ENCODE results near the gene TSPAN18.

TSPAN18 gene

GRCh38 chr11:44880953-44881352 lies 154.2 kb downstream of the TSPAN18 start:
- DNase-seq (ENCODE audit: low read depth): no peak
- TF ChIP-seq, protein P1, sequence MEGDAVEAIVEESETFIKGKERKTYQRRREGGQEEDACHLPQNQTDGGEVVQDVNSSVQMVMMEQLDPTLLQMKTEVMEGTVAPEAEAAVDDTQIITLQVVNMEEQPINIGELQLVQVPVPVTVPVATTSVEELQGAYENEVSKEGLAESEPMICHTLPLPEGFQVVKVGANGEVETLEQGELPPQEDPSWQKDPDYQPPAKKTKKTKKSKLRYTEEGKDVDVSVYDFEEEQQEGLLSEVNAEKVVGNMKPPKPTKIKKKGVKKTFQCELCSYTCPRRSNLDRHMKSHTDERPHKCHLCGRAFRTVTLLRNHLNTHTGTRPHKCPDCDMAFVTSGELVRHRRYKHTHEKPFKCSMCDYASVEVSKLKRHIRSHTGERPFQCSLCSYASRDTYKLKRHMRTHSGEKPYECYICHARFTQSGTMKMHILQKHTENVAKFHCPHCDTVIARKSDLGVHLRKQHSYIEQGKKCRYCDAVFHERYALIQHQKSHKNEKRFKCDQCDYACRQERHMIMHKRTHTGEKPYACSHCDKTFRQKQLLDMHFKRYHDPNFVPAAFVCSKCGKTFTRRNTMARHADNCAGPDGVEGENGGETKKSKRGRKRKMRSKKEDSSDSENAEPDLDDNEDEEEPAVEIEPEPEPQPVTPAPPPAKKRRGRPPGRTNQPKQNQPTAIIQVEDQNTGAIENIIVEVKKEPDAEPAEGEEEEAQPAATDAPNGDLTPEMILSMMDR (conservative IDR thresholded peaks at IDR 0.05; ENCODE audit: low read length): no peak
- no peak overlapping the region for H3K4me3 ChIP-seq (ENCODE audit: low read length)

GRCh38 chr11:44883277-44883676 lies 156.5 kb downstream of the TSPAN18 start:
- no peak for DNase-seq (ENCODE audit: low read depth)
- H3K4me3 ChIP-seq (ENCODE audit: low read length): no peak overlapping the region
- TF ChIP-seq, protein P1 (conservative IDR thresholded peaks at IDR 0.05; ENCODE audit: low read length): no peak

DNA sequence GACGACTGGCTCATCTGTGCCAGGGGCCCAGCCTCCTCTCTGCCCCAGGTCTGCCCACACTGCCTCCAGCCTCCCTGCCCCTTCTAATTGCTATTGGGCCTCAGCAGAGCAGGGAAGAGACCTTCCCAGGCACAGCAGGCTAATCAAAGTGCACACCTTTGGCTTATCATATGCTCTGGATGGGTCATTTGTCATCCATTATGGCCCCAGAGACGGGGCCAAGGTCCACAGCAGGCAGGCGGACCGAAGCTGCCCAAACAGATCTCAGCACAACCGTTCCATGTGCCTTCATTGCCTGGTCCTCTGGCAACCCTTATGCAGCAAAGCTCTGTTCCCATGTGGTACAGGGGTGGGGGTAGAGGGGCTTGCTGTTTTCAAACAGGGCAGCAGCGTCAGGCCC lies 157.3 kb downstream of the TSPAN18 start:
- DNase-seq (ENCODE audit: low read depth): no peak
- no peak overlapping the region for H3K4me3 ChIP-seq (ENCODE audit: low read length)
- TF ChIP-seq, protein P1 (conservative IDR thresholded peaks at IDR 0.05; ENCODE audit: low read length): no peak

GRCh38 chr11:44885065-44885810 lies 158.5 kb downstream of the TSPAN18 start:
- no peak for DNase-seq (ENCODE audit: low read depth)
- H3K4me3 ChIP-seq (ENCODE audit: low read length): no peak overlapping the region

DNA sequence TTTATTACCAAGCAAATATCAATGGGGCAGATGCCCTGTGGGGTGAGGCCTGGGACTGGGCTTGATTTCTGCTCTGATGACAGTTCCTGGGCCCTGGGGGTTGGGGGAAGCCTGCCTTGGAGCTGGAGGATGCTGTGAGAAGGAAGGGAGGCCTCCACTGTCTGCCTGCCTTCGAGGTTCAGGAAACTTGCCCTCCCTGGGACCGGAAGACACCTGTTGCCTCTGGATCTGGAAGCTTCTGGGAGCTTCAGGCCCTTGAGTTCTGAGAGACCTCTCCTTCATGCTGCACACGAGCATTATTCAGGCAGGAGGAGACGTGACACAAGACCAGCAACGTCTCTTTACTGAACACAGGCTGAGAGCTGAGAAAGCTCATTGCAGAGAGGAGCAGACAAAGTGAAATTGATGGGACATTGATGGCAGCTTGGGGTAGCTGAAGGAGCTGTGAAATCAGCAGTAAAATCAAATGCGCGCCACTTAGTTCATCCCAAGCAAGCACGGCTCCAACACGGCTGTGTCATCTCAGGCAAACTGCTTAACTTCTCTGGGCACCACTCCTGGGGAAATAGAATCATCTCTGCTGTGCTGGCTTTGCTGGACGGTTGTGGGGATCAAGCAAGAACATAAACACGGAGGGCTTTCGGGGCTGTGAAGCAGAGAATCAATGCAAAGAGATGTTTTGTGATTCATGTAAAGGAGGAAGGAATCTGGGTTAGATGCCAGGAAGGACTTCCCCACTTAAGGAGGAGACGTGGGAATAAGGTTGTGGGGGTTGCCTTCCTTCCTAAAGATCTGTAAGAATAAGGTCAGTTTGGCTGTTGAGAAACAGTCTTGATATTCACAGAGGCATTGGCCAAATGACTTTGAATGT lies 159.4 kb downstream of the TSPAN18 start:
- TF ChIP-seq, protein P1 (conservative IDR thresholded peaks at IDR 0.05; ENCODE audit: low read length): no peak
- no peak for DNase-seq (ENCODE audit: low read depth)

More at GRCh38 chr11:44885065-44885810, 158.5 kb downstream of the TSPAN18 start:
- TF ChIP-seq, protein P1 (conservative IDR thresholded peaks at IDR 0.05; ENCODE audit: low read length): no peak

DNA sequence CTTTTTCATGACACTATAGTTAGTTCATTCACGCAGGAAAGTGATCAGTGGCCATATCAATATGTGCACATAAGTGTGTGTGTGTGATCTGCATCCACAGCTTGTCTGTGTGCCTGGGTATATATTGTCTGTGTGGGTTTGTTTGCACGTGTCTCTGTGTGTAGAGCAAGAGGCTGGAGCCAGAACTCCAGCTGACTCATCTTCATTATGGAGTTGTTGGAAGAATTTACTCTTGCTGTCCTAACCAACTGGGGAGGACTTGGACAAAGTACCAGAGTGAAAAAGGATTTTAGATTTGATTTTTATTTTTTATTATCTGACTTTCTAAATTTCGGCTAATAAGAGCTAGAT lies 160.0 kb downstream of the TSPAN18 start:
- TF ChIP-seq, protein P1 (conservative IDR thresholded peaks at IDR 0.05; ENCODE audit: low read length): no peak
- no peak overlapping the region for H3K4me3 ChIP-seq (ENCODE audit: low read length)
- DNase-seq (ENCODE audit: low read depth): peak; percentile 84

More for the DNA sequence above, 159.4 kb downstream of the TSPAN18 start:
- no peak overlapping the region for H3K4me3 ChIP-seq (ENCODE audit: low read length)

All from AG10803 (cell line).